Tongue (tissue), 2 donors: ENCODE measurements around the gene HMGCS2. TPM values are rescaled to one million over a fixed set of nuclear protein-coding genes. Genes with fewer than 3 reads are reported as not detected.

Experiments used
- DNase-seq: peaks from one replicate; pipeline ENCODE4 v3.0.0-alpha.2; 2015
- total RNA-seq: library from RNA; depleted of rRNA; stranded (reverse); fragments of >200 nt; gene quantifications from one replicate; pipeline ENCODE4 v1.2.3, GENCODE V29; 2014

Gene HMGCS2
- 0.92 TPM for total RNA-seq

GRCh38 chr1:119768778-119769177, at the start of gene HMGCS2:
TSS of gene HMGCS2 (minus strand) at chr1:119768905. CDS start at chr1:119768844, 61 bp downstream.
- no peak for DNase-seq

GRCh38 chr1:119818181-119818580, 49.5 kb upstream of the HMGCS2 start:
- no peak for DNase-seq

- DNase-seq, result no peak
Observed at GRCh38 chr1:119816407-119816806, 47.7 kb upstream of the HMGCS2 start.

GRCh38 chr1:119815928-119816327, 47.2 kb upstream of the HMGCS2 start:
- no peak for DNase-seq

- DNase-seq, result no peak
Observed at GRCh38 chr1:119815361-119815760, 46.7 kb upstream of the HMGCS2 start.

- no peak for DNase-seq
Observed at GRCh38 chr1:119814288-119814687, 45.6 kb upstream of the HMGCS2 start.

GRCh38 chr1:119811985-119812557, 43.4 kb upstream of the HMGCS2 start:
- no peak for DNase-seq

GRCh38 chr1:119811387-119811786, 42.7 kb upstream of the HMGCS2 start, which contains the start of gene REG4:
TSS of gene REG4 (minus strand) at chr1:119811460. CDS start at chr1:119808769, 2,691 bp downstream.
- DNase-seq, result no peak

- peak; percentile 90 for DNase-seq
Observed at GRCh38 chr1:119808972-119809550, 40.4 kb upstream of the HMGCS2 start.

GRCh38 chr1:119808491-119808890, 39.8 kb upstream of the HMGCS2 start:
- DNase-seq, result no peak

GRCh38 chr1:119806489-119806888, 37.8 kb upstream of the HMGCS2 start:
- no peak for DNase-seq

- DNase-seq, result no peak
Observed at GRCh38 chr1:119805746-119806145, 37.0 kb upstream of the HMGCS2 start.

- DNase-seq, result no peak
Observed at GRCh38 chr1:119805247-119805646, 36.5 kb upstream of the HMGCS2 start.

- DNase-seq, result no peak
Observed at GRCh38 chr1:119799599-119800177, 31.0 kb upstream of the HMGCS2 start.

GRCh38 chr1:119799003-119799402, 30.3 kb upstream of the HMGCS2 start:
- DNase-seq, result no peak

- no peak for DNase-seq
Observed at GRCh38 chr1:119797606-119798005, 28.9 kb upstream of the HMGCS2 start.

- no peak for DNase-seq
Observed at GRCh38 chr1:119797162-119797561, 28.5 kb upstream of the HMGCS2 start.

- DNase-seq, result peak; percentile 63
Observed at GRCh38 chr1:119795261-119796200, 26.8 kb upstream of the HMGCS2 start.

- peak; percentile 90 for DNase-seq
Observed at GRCh38 chr1:119794876-119795240, 26.2 kb upstream of the HMGCS2 start.

GRCh38 chr1:119794230-119794875, 25.6 kb upstream of the HMGCS2 start:
- peak; percentile 71 for DNase-seq

- no peak for DNase-seq
Observed at GRCh38 chr1:119791377-119791776, 22.7 kb upstream of the HMGCS2 start.
